NCI-H510A (cell line): Measurements from ENCODE around the gene RINL.
"Not testable (repeated sequence)": the region's sequence is repeated elsewhere in the genome, so short reads cannot be mapped to it uniquely, and the experiment has no call there.

Experiments used
- DNase-seq: peaks from one replicate; lab custom pipeline; 2025; lab: John Stamatoyannopoulos, UW

The RINL gene

DNA sequence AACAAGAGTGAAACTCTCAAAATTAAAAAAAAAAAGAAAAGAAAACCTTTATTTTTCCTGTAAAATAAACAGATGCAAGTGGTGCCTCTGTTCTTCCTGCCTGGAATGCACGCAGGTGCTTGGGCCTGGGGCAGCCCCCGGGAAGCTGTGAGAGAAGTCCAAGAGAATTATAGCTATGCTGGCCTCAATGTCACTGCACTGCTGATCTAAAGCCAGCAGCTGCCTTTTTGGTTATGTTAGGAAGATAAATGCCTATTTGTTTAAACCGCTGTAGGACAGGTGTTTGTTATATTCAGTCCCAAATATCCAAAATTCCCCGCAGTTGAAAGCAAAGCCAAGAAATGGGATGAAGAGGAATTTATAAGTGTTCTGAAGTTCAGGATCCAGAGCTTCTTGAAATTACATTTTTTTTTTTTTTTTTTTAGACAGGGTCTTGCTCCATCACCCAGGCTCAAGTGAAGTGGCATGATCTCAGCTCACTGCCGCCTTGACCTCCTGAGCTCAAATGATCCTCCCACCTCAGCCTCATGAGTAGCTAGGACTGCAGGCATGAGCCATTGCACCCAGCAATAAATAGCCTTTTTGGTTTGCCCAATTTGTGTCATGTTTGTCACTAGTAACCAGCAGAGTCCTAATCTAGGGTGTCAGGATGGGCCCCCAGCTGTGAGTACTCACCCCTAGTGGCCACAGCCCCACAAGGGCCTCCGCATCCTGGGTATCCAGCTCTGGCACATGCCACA lies 2.2 kb downstream of the RINL start:
- no peak for DNase-seq

DNA sequence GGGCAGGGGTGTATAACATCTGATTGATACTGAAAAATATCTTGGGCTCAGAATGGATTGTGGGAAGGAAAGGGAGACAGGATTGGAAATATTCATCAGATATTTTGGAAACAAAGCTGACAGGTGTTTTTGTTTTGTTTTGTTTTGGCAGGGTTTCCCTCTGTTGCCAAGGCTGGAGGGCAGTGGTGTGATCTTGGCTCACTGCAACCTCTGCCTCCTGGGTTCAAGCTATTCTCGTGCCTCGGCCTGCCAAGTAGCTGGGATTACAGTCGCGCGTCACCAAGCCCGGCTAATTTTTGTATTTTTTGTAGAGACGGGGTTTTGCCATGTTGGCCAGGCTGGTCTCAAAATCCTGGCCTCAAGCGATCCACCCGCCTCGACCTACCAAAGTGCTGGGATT lies 4.7 kb downstream of the RINL start:
- DNase-seq, result not testable (repeated sequence)

DNA sequence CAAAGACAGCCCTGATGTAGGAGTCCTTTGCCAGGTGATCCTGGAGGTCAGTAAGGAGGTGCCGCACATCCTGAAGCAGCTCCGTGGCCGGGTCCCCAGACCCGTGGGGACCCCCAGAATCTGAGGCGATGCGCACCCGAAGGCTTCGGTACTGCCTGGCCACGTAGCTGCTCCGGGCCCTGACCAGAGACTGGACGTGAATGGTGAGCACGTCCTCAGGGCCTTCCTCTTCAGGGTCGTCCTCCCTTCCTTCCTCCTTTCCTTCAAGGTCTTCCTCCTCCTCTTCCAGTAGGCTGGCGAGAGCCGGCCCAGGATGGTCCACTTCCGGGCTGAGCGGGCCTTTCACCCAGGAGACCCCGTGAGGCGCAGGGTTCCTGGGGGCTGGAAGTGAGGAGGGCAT lies 7.5 kb downstream of the RINL start:
- DNase-seq, result no peak

- no peak for DNase-seq
Measured at GRCh38 chr19:38869836-38870607, 8.1 kb downstream of the RINL start.

- no peak for DNase-seq
Measured at GRCh38 chr19:38869160-38869835, 8.8 kb downstream of the RINL start.

DNA sequence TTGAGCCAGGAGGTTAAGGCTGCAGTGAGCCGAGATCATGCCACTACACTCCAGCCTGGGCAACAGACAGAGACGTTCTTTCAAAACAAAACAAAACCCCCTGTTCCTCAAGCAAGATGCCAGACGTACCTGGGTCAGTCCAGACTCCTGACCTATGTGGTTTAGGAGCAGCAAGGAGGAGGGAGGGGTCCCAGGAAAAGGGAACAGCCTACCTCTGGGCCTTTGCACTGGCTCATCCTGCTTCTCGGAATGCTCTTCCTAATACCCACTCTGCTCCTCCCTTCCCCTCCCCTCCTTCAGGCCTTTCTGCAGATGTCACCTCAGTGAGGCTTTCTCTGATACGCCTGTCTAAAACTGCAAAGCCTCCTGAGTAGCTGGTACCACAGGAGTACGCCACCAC lies 9.5 kb downstream of the RINL start:
- DNase-seq, result no peak

- DNase-seq, result no peak
Measured at GRCh38 chr19:38867171-38867780, 10.8 kb downstream of the RINL start.

DNA sequence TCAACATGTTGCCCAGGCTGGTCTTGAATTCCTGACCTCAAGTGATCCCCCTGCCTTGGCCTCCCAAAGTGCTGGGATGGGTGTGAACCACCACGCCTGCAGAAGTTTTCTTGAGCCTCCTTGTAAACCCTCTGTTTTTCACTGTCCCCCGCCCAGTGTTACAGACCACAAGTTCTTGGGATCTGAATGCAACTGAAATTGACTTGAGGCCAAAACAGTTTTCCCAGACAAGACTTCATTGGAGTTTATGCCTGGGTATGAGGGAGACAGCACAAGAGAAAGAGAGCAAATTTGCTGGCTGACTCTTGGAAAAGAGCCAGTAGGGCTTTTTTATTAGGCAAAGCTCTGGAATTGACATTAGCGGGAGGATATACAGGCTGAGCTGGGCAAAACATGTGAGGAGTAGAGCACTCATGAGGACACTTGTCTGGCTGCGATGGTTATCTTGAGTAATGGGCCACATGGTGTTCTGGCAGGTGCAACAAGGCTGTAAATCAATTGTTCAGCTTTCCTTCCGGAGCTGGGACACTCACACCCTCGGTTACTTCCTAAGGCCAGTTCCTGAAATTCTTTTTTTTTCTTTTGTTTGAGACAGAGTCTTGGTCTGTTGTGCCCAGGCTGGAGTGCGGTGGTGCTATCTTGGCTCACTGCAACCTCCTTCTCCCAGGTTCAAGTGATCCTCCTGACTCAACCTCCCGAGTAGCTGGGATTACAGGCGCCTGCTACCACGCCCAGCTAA lies 15.6 kb downstream of the RINL start:
- DNase-seq, result peak; percentile 82

GRCh38 chr19:38861368-38861767 lies 16.7 kb downstream of the RINL start:
- DNase-seq, result no peak

DNA sequence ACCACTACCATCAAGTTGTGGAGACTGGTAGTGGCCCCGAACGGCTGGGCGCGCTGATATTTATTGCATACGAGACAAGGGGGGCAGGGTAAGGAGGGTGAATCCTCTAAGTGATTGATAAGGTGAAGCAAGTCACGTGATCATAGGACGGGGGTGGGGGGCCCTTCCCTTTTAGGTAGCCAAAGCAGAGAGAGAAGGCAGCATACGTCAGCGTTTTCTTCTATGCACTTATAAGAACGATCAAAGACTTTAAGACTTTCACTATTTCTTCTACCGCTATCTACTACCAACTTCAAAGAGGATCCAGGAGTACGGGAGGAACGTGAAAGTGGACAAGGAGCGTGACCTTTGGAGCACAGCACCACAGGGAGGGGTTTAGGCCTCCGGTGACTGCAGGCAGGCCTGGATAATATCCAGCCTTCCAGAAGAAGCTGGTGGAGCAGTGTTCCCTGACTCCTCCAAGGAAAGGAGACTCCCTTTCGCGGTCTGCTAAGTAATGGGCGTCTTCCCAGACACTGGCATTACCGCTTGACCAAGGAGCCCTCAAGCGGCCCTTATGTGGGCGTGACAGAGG lies 18.4 kb downstream of the RINL start:
- not testable (repeated sequence) for DNase-seq

DNA sequence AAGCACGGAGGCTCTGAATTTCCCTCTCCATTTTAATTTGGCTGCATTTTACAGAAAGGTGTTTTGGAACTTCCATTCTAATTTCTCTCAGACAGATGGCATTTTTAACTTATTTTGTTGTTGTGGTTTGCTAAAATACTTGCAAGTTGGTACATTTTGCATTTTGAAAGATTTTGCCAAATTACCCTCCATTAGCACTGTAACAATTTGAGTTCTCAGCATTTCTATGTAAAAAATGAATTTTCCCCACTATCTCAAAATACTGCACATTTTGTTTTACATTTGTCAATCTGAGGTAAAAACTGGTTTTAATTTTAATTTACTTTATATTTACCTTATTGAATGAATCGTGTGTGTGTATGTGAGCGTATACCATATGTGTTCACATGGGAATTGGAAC lies 21.3 kb downstream of the RINL start:
- no peak for DNase-seq

DNA sequence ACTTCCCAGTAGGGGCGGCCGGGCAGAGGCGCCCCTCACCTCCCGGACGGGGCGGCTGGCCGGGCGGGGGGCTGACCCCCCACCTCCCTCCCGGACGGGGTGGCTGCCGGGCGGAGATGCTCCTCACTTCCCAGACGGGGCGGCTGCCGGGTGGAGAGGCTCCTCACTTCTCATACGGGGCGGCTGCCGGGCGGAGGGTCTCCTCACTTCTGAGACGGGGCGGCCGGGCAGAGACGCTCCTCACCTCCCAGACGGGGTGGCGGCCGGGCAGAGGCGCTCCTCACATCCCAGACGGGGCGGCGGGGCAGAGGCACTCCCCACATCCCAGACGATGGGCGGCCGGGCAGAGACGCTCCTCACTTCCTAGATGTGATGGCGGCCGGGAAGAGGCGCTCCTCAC lies 22.3 kb downstream of the RINL start:
- not testable (repeated sequence) for DNase-seq

- not testable (repeated sequence) for DNase-seq
Measured at GRCh38 chr19:38854961-38855360, 23.1 kb downstream of the RINL start.

DNA sequence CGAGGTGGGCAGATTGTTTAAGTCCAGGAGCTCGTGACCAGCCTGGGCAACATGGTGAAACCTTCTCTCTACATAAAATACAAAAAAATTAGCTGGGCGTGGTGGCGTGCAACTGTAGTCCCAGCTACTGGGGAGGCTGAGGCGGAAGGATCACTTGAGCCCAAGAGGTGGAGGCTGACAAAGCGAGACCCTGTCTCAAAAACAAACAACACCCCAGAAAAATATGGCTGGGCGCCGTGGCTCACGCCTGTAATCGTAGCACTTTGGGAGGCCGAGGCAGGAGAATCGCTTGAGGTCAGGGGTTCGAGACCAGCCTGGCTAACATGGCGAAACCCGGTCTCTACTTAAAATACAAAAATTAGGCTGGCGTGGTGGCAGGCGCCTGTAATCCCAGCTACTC lies 24.9 kb downstream of the RINL start:
- no peak for DNase-seq

DNA sequence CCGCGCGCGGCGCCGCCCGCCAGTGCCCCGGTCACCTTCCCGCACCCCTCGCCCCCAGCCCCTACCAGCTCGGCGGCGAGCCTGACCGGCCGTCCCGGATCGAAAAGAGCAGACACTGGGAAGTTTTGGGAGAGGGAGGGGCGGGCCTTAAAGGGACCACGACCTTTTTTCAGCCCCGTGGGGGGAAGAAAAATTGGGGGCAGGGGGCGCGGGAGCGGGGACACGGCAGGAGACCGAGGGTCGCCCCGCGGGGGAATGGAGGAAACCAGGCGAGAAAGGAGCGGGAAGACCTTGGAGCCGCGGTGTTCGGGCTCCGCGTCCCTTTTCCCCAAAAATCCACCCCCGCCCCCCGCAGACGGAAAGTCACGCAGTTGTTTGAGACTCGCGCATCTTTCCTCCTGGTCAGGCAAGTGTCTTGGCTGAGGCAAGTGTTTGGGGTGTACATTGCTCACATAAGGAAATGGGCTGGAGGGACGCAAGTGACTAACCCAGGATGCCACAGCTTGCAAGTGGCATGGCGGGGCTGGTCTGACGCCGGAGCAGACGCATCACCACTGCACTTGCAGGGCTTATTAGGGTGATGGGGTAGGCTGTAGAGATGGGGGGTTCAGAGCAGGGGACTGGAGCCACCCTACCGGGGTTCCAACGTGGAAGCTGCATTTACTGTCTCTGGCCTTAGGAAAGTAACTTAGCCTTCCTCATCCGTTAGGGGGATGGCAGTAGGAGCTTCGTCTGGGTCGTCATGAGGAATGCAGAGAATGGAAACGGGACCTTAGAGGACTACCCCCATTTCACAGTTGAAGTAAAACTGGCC lies 25.6 kb downstream of the RINL start:
- DNase-seq, result no peak

DNA sequence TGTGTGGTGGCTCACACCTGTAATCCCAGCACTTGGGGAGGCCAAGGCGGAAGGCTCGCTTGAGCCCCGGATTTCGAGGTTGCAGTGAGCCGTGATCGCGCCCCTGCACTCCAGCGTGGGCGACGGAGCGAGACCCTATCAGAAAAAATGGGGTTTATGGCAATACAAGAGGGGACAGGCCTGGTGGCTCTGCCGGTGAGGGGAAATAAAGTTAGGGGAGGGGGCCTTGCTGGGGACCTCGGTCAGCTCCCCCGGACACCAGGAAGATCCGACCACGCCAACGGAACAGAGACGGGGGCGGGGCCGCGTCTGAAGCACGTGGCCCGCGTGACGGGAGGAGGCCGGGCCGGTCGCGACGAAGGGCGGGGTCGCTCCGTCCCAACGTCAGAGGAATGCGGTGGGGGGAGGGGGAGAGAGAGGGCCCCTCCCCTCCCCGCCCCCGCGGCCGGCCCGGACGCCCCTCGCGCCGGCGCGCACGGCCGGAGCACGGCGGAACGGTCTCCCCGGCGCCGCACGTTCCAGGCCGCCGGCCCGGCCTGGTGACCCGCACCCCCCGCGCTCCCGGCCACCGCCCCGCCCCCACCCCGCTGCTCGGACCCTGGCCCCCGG lies 26.3 kb downstream of the RINL start:
- peak; percentile 80 for DNase-seq

DNA sequence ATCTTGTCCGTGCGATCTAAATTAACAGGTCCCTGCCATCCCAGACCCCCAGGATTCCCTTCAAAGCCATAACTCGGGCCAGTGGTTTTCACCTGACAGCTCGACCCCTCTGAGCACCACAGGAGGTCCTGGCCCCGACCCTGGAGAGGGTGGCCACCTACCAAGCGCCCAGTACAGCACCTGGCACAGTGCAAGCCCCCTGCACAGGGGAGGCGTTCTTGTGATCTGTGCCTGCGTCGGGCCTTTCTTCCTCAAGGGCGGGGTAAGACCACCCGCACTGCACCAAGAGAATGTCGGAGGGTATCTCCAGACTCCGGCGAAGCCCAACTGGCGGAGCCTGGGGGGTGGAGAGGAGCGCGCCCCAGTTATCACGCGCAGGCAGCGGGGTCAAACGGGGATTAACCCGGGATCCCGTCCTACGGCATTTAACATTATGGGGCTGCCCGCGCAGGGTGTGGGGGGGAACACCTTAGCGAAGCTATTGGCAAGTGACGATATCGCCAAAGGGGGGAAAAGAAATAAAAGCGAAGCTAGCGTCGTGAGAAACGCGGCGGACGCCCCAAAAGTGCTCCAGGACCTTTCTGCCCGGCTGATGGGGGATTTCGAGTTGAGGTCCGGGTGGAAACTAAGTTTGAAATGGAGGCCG lies 27.0 kb downstream of the RINL start:
- no peak for DNase-seq

GRCh38 chr19:38850436-38850975 lies 27.6 kb downstream of the RINL start:
- no peak for DNase-seq

DNA sequence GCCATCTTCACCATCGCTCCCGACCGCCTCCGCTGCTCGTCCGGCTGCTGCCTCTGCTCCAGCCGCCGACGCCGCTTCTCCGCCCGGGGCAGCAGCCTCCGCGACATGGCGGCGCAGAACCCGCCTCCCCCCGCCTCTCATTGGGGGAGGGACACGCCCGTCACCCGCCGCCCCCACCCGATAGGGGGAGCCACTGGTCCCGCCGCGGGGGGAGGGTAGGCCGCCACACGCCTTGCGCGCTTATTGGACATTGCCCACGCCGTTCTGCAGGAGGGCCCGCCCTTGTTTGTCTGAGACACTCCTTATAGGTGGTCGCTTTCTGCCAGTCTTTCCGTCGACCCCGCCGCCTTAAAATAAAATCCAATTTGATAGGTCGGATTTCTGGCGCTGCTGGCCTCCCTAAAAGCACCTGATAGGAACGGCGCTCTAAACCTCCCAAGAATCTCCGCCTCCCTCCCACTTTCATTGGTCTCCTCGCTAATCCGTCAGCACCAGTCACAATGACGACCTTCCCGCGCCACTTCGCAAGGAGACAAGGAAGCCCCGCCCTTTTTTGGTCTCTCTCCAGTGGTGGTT lies 28.1 kb downstream of the RINL start, which contains the start of gene HNRNPL:
TSS of gene HNRNPL (minus strand) at position 127 of the 576 bp plus-strand sequence. CDS start at position 107, 20 bp downstream.
- peak; percentile 100 for DNase-seq
